ENCODE measurements around the gene JAKMIP1. TPM values are rescaled to one million over a fixed set of nuclear protein-coding genes. Genes with fewer than 3 reads are reported as not detected.
A peak's percentile ranks its signal among the peaks of the same experiment; 100 is the strongest.

JAKMIP1 gene
- total RNA-seq, 2 experiments from 2014 or later, result 2.0 to 2.1 TPM

DNA sequence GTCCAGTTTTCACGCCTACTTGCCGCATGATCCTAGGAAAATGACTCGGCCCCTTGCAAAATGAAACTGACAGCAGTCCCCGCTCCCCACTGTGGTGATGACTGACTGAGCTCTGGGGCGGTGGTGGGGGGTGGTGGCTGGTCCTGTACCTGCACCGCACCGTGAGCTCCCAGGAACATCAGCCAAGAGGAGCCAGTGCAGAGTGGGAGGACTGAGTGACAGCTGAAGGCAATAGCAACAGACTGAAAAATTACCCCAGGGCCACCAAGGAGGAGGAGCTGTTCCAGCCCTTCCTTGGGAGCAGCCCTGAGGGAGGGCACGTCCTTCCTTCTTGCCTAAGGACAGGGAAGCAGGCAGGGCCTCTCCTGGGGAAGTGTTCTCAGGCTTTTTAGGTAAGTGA, 179.7 kb downstream of the JAKMIP1 start:
- peaks cover 12% of the 10 kb centered on the region for H3K27me3 Mint-ChIP-seq
- Histone ChIP-seq H3K36me3 (ENCODE audit: insufficient read depth, low read length) (no peaks in the 10 kb centered on the region), H3K27me3 (ENCODE audit: control insufficient read depth in 1 of 2, insufficient read depth in 2 of 2, low read length in 2 of 2) (no peaks in the 10 kb centered on the region), H3K4me1 (ENCODE audit: insufficient read depth, low read length) (no peaks in the 10 kb centered on the region), H3K4me3 (ENCODE audit: low read length) (no peak overlapping the region), H3K27ac (ENCODE audit: low read depth in 1 of 2, low read length in 2 of 2) (no peak overlapping the region), H3K9me3 (ENCODE audit: control insufficient read depth in 1 of 2, insufficient read depth in 1 of 2, low read length in 2 of 2) (peaks cover 0 to 8% of the 10 kb centered on the region in 2 experiments)
- intact Hi-C loops (cut with DNase I, micrococcal nuclease), result no loop called here
- no peaks in the 10 kb centered on the region for H3K36me3 Mint-ChIP-seq (ENCODE audit: low read depth)
- no peak for DNase-seq
- H3K4me1 Mint-ChIP-seq (ENCODE audit: low read depth), result no peaks in the 10 kb centered on the region
- no peak overlapping the region for H3K27ac Mint-ChIP-seq
- H3K4me3 Mint-ChIP-seq, result no peak overlapping the region
- ChIA-PET CTCF (no interaction called here), POLR2A (no interaction called here)
- no peaks in the 10 kb centered on the region for H3K9me3 Mint-ChIP-seq
- TF ChIP-seq, protein P1, sequence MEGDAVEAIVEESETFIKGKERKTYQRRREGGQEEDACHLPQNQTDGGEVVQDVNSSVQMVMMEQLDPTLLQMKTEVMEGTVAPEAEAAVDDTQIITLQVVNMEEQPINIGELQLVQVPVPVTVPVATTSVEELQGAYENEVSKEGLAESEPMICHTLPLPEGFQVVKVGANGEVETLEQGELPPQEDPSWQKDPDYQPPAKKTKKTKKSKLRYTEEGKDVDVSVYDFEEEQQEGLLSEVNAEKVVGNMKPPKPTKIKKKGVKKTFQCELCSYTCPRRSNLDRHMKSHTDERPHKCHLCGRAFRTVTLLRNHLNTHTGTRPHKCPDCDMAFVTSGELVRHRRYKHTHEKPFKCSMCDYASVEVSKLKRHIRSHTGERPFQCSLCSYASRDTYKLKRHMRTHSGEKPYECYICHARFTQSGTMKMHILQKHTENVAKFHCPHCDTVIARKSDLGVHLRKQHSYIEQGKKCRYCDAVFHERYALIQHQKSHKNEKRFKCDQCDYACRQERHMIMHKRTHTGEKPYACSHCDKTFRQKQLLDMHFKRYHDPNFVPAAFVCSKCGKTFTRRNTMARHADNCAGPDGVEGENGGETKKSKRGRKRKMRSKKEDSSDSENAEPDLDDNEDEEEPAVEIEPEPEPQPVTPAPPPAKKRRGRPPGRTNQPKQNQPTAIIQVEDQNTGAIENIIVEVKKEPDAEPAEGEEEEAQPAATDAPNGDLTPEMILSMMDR (IDR thresholded peaks at IDR 0.05), result no peak
- no peak for ATAC-seq (ENCODE audit: poor library complexity)

- POLR2A ChIA-PET, result no interaction called here
- no peaks in the 10 kb centered on the region for H3K36me3 ChIP-seq (ENCODE audit: insufficient read depth, low read length)
- H3K4me3 ChIP-seq (ENCODE audit: low read length), result no peak overlapping the region
- H3K4me1 ChIP-seq (ENCODE audit: insufficient read depth, low read length), result no peaks in the 10 kb centered on the region
- CTCF ChIA-PET, result no interaction called here
- H3K27ac ChIP-seq (ENCODE audit: low read depth in 1 of 2, low read length in 2 of 2), result no peak overlapping the region
- peak in 4 of 14 experiments; percentile 11 to 45 (median 34) for DNase-seq
- no peaks in the 10 kb centered on the region for H3K4me1 Mint-ChIP-seq (ENCODE audit: low read depth)
- H3K27ac Mint-ChIP-seq, result no peak overlapping the region
- no peak overlapping the region for H3K4me3 Mint-ChIP-seq
- no peaks in the 10 kb centered on the region for H3K27me3 ChIP-seq (ENCODE audit: control insufficient read depth in 1 of 2, insufficient read depth in 2 of 2, low read length in 2 of 2)
- peaks cover 12% of the 10 kb centered on the region for H3K27me3 Mint-ChIP-seq
- no peaks in the 10 kb centered on the region for H3K9me3 Mint-ChIP-seq
- intact Hi-C loops (cut with DNase I, micrococcal nuclease), result no loop called here
- no peak for ATAC-seq (ENCODE audit: poor library complexity)
- TF ChIP-seq, protein P1 (IDR thresholded peaks at IDR 0.05), result peak; percentile 71
- H3K36me3 Mint-ChIP-seq (ENCODE audit: low read depth), result no peaks in the 10 kb centered on the region
- H3K9me3 ChIP-seq (ENCODE audit: control insufficient read depth in 1 of 2, insufficient read depth in 1 of 2, low read length in 2 of 2), result peaks cover 0 to 8% of the 10 kb centered on the region in 2 experiments
These were observed 180.8 kb downstream of the JAKMIP1 start for GRCh38 chr4:6019316-6020263.

DNA sequence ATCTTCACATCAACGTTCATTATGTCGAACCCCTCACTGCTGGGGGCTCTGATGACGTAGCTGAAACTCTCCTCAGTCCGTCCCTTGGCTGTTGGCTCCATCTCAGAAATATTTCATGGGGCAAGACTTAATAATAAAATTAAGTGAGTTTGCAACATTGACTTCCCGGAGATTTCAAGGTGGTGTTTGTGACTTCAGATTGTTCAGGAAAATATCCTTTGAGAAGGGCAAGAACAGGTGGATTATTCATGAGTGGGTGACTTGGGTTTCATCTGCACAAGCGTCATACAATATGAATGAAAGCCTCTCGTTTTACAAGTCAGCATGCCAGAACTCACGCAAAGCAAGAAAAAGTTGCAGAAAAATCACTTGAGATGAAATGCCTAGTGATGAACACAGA, 182.0 kb downstream of the JAKMIP1 start, which contains the start of gene C4orf50:
Gene C4orf50, minus strand, starts transcription at position 101 of the 400 bp plus-strand sequence.
- ChIA-PET POLR2A (no interaction called here), CTCF (no interaction called here)
- no peak within 1 kb of the TSS for H3K4me3 Mint-ChIP-seq
- no peaks in the 10 kb centered on the region for H3K36me3 Mint-ChIP-seq (ENCODE audit: low read depth)
- peaks cover 12% of the 10 kb centered on the region for H3K27me3 Mint-ChIP-seq
- Histone ChIP-seq H3K4me1 (ENCODE audit: insufficient read depth, low read length) (no peaks in the 10 kb centered on the region), H3K27ac (ENCODE audit: low read depth in 1 of 2, low read length in 2 of 2) (no peak within 1 kb of the TSS), H3K36me3 (ENCODE audit: insufficient read depth, low read length) (no peaks in the 10 kb centered on the region), H3K4me3 (ENCODE audit: low read length) (no peak within 1 kb of the TSS), H3K27me3 (ENCODE audit: control insufficient read depth in 1 of 2, insufficient read depth in 2 of 2, low read length in 2 of 2) (no peaks in the 10 kb centered on the region), H3K9me3 (ENCODE audit: control insufficient read depth in 1 of 2, insufficient read depth in 1 of 2, low read length in 2 of 2) (peaks cover 0 to 8% of the 10 kb centered on the region in 2 experiments)
- ATAC-seq (ENCODE audit: poor library complexity) (no peak), DNase-seq (no peak)
- H3K9me3 Mint-ChIP-seq, result no peaks in the 10 kb centered on the region
- no peaks in the 10 kb centered on the region for H3K4me1 Mint-ChIP-seq (ENCODE audit: low read depth)
- H3K27ac Mint-ChIP-seq, result no peak within 1 kb of the TSS
- TF ChIP-seq, protein P1 (IDR thresholded peaks at IDR 0.05), result no peak
- intact Hi-C loops (cut with DNase I, micrococcal nuclease), result no loop called here
